Suprapubic skin (tissue), 4 donors: ENCODE results near the gene DCUN1D1. TPM values are rescaled to one million over a fixed set of nuclear protein-coding genes. Genes with fewer than 3 reads are reported as not detected.

Experiments
- DNase-seq, 2 donors: peaks; one replicate each; pipeline ENCODE4 v3.0.0-alpha.2; 2019; ENCODE audit warnings: low spot score in 2 of 2
- H3K27ac ChIP-seq: fragments of 200-600 bp; sonication (generic); one replicate; pipeline ENCODE4 v1.5.1; 2019
- H3K27me3 ChIP-seq: fragments of 200-600 bp; sonication (generic); one replicate; pipeline ENCODE4 v1.5.1; 2019
- H3K36me3 ChIP-seq: fragments of 200-600 bp; sonication (generic); one replicate; pipeline ENCODE4 v1.5.1; 2019
- H3K4me1 ChIP-seq: fragments of 200-600 bp; sonication (generic); one replicate; pipeline ENCODE4 v1.5.1; 2019
- H3K4me3 ChIP-seq: fragments of 200-600 bp; sonication (generic); one replicate; pipeline ENCODE4 v1.5.1; 2019; ENCODE audit warnings: mild to moderate bottlenecking
- H3K9me3 ChIP-seq: fragments of 200-600 bp; sonication (generic); one replicate; pipeline ENCODE4 v1.5.1; 2019
- EP300 ChIP-seq: sonication (generic); formaldehyde crosslinking; IDR thresholded peaks from one replicate; pipeline ENCODE4 v1.6.1; 2017; ENCODE audit warnings: antibody characterized with exemption
- POLR2A ChIP-seq, 2 donors: fragments of 450-650 bp; IDR thresholded peaks; one replicate each; pipeline ENCODE4 v1.6.1; 2017; ENCODE audit warnings: antibody characterized with exemption in 2 of 2, mild to moderate bottlenecking in 2 of 2, moderate library complexity in 2 of 2
- POLR2AphosphoS5 ChIP-seq, 3 donors: sonication (generic); formaldehyde crosslinking; IDR thresholded peaks; one replicate each; pipeline ENCODE4 v1.6.1; 2017; ENCODE audit warnings: antibody characterized with exemption in 3 of 3
- WGBS: methylation state at CpG from one replicate; pipeline ENCODE4 v1.1.5; 2018; 5-methylcytosine and 5-hydroxymethylcytosine counted together
- total RNA-seq, 4 donors: library from RNA; depleted of rRNA; stranded (reverse); fragments of >200 nt; gene quantifications; one replicate each; pipeline ENCODE4 v1.1.0, GENCODE V29; 2016
- TF ChIP-seq, protein P1 (sequence below), 2 donors: fragments of 200-600 bp in 1 of 2; fragments of 450-650 bp in 1 of 2; sonication (generic) in 1 of 2; IDR thresholded peaks; one replicate each; pipeline ENCODE4 v1.5.1; 2016 to 2019; ENCODE audit warnings: antibody characterized with exemption in 2 of 2, mild to moderate bottlenecking in 1 of 2, moderate library complexity in 1 of 2

Gene DCUN1D1
- total RNA-seq, 4 donors from 2014 or later = 17.5 to 29.7 (median 23.0) TPM

- H3K4me1 ChIP-seq = peaks cover 9% of the 10 kb centered on the region
- H3K9me3 ChIP-seq = no peaks in the 10 kb centered on the region
- WGBS = 54% methylated on average over 4 of the region's 4 CpGs
- no peak overlapping the region for H3K4me3 ChIP-seq
- no peak overlapping the region for H3K27ac ChIP-seq
- TF ChIP-seq POLR2AphosphoS5 (IDR thresholded peaks at IDR 0.05) (no peak), POLR2A (IDR thresholded peaks at IDR 0.05) (no peak), EP300 (no peak)
- TF ChIP-seq, protein P1, sequence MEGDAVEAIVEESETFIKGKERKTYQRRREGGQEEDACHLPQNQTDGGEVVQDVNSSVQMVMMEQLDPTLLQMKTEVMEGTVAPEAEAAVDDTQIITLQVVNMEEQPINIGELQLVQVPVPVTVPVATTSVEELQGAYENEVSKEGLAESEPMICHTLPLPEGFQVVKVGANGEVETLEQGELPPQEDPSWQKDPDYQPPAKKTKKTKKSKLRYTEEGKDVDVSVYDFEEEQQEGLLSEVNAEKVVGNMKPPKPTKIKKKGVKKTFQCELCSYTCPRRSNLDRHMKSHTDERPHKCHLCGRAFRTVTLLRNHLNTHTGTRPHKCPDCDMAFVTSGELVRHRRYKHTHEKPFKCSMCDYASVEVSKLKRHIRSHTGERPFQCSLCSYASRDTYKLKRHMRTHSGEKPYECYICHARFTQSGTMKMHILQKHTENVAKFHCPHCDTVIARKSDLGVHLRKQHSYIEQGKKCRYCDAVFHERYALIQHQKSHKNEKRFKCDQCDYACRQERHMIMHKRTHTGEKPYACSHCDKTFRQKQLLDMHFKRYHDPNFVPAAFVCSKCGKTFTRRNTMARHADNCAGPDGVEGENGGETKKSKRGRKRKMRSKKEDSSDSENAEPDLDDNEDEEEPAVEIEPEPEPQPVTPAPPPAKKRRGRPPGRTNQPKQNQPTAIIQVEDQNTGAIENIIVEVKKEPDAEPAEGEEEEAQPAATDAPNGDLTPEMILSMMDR (IDR thresholded peaks at IDR 0.05) = no peak
- no peaks in the 10 kb centered on the region for H3K36me3 ChIP-seq
- no peaks in the 10 kb centered on the region for H3K27me3 ChIP-seq
- DNase-seq = no peak
These were observed 58.5 kb downstream of the DCUN1D1 start for GRCh38 chr3:182921665-182922355.

- DNase-seq = no peak
- no peaks in the 10 kb centered on the region for H3K36me3 ChIP-seq
- H3K27ac ChIP-seq = no peak overlapping the region
- no peaks in the 10 kb centered on the region for H3K27me3 ChIP-seq
- H3K9me3 ChIP-seq = no peaks in the 10 kb centered on the region
- 81% methylated on average over 9 of the region's 9 CpGs for WGBS
- no peak for TF ChIP-seq EP300
- TF ChIP-seq POLR2AphosphoS5 (IDR thresholded peaks at IDR 0.05) = no peak
- no peak overlapping the region for H3K4me3 ChIP-seq
- H3K4me1 ChIP-seq = peaks cover 3% of the 10 kb centered on the region
These were observed 59.7 kb downstream of the DCUN1D1 start for GRCh38 chr3:182920515-182921084.

- Histone ChIP-seq H3K4me1 (no peaks in the 10 kb centered on the region), H3K27ac (no peak overlapping the region), H3K27me3 (no peaks in the 10 kb centered on the region), H3K4me3 (no peak overlapping the region), H3K36me3 (peaks cover 2% of the 10 kb centered on the region), H3K9me3 (no peaks in the 10 kb centered on the region)
- WGBS = 88% methylated on average over 5 of the region's 5 CpGs
- TF ChIP-seq EP300 (no peak), POLR2AphosphoS5 (IDR thresholded peaks at IDR 0.05) (no peak), POLR2A (IDR thresholded peaks at IDR 0.05) (no peak)
- TF ChIP-seq, protein P1 (IDR thresholded peaks at IDR 0.05) = no peak
- DNase-seq = no peak
These were observed 60.4 kb downstream of the DCUN1D1 start for GRCh38 chr3:182919866-182920357.

DNA sequence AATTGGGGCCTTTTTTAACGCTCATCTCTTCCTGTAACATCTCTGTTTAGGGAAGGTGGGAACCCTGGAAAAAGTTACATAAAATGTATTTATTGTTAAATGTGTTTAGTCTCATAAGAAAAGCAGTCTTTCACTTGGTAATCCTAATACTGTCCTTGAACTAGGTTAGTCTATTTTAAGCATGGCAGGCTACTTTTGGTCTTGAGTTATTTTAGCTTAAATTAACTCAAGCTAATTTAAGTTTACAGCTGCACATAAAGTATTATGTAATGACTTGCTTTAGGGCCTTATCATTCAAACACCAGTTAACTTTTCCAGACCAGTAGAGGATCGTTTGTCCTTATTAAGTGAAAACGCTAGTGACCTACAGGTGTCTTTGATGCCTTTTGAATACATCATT is 63.2 kb downstream of the DCUN1D1 start:
- Histone ChIP-seq H3K27me3 (no peaks in the 10 kb centered on the region), H3K9me3 (no peaks in the 10 kb centered on the region), H3K27ac (no peak overlapping the region), H3K4me1 (no peaks in the 10 kb centered on the region), H3K4me3 (no peak overlapping the region), H3K36me3 (peaks cover 12% of the 10 kb centered on the region)
- whole genome bisulfite sequencing = 83% methylated on average over 3 of the region's 3 CpGs
- TF ChIP-seq POLR2A (IDR thresholded peaks at IDR 0.05) = no peak
- TF ChIP-seq, protein P1 (IDR thresholded peaks at IDR 0.05) = no peak
- no peak for TF ChIP-seq POLR2AphosphoS5 (IDR thresholded peaks at IDR 0.05)
- TF ChIP-seq EP300 = no peak
- DNase-seq = no peak

- Histone ChIP-seq H3K27me3 (no peaks in the 10 kb centered on the region), H3K4me1 (no peaks in the 10 kb centered on the region), H3K9me3 (no peaks in the 10 kb centered on the region), H3K36me3 (peaks cover 15% of the 10 kb centered on the region), H3K27ac (no peak overlapping the region), H3K4me3 (no peak overlapping the region)
- TF ChIP-seq POLR2AphosphoS5 (IDR thresholded peaks at IDR 0.05) = no peak
- TF ChIP-seq, protein P1 (IDR thresholded peaks at IDR 0.05) = no peak
- no peak for TF ChIP-seq POLR2A (IDR thresholded peaks at IDR 0.05)
- TF ChIP-seq EP300 = no peak
- WGBS = 73% methylated on average over 1 of the region's 1 CpG
- DNase-seq = no peak
These were observed 66.0 kb downstream of the DCUN1D1 start for GRCh38 chr3:182914341-182914740.
